HG02763 (cell line): ENCODE data around the gene SERP1.
"Not testable (repeated sequence)": the region's sequence is repeated elsewhere in the genome, so short reads cannot be mapped to it uniquely, and the experiment has no call there.

Experiments used
- ATAC-seq: cut with Tn5 transposase; IDR thresholded peaks from one replicate; pipeline ENCODE4 v1.9.1; 2021; ENCODE audit warnings: mild to moderate bottlenecking, moderate library complexity; ENCODE audit not compliant: unreplicated experiment

The SERP1 gene

DNA sequence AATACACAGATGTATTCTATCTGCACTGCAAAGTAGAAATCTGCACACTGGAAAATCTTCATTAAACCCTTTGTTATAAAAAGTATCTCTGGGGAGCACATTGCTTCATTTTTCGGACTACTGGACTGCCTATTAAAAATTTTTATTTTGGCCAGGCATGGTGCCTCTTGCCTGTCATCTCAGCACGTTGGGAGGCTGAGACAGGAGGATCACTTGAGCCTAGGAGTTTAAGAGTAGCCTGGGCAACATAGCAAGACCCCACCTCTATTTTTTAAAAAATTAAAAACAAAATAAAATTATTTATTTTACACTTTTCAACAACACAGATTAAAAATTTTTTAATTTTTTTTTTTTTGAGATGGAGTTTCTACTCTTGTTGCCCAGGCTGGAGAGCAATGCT, 6.0 kb downstream of the SERP1 start:
- ATAC-seq, result no peak

DNA sequence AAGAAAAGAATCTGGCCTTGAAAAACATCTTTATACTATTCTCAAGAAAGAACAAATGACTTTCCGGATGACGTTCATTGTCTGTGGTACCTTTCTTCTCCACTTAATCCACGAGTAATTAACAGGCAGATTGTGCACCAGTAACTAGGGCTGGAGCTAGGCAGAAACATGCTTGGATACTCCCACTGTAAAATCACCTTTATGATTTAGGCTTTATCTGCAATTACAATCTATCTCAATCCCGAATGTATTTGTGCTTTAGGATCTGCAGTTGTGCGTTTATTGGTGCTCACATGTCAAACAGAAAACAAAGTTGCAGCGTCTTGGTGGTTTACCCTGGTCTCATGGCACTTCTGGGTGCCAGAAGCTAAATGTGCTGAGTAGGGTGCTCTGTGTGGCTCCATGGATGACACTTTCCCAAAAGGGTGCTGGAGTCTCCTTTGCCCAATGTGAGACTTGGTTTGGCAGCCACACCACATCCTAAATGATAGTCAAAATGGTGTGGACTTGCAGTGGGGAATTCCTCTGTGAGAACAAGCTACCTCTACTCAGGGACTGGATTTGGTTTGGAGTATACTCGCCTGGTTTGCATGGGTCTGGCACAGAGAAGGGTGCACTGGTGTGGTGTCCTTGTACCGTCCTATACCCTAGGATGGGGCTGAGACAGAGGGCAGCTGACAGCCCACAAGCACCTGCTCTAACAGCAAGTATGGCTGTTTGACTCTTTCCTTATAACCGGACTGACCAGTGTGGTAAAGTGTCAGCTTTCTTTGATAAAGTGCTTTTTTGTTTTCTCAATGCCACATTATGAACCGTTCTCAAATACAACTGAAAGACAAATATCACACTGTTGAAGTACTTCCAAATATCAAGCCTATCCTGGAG, 7.7 kb downstream of the SERP1 start:
- no peak for ATAC-seq

DNA sequence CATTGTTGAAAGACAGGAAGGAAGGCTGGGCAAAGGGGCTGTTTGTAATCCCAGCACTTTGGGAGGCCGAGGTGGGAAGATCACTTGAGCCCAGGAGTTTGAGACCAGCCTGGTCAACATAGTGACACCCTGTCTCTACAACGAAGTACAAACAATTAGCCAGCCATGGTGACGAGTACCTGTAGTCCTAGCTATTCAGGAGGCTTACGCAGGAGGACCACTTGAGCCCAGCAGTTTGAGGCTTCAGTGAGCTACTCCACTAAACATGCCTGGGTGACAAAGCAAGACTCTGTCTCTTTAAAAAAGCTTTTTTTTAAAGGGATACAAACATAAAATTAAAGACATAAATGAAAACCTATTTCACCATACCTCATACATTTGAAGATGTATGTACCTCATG, 11.1 kb downstream of the SERP1 start:
- no peak for ATAC-seq

DNA sequence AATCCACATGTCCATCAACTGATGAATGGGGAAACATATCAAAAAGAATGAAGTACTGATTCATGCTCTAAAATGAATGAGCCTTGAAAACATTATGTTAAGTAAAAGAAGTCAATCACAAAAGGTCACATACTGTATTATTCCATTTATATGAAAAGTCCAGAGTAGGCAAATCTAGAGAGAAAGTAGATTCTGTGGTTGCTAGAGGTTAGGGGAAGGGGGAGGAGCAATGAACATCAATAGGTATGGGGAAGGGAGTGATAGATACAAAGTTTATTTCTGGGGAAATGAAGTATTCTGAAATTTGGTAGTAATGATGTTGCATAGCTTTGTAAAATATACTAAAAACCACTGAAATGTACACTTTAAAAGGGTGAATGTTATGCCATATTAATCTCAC, 14.5 kb downstream of the SERP1 start:
- ATAC-seq, result no peak

DNA sequence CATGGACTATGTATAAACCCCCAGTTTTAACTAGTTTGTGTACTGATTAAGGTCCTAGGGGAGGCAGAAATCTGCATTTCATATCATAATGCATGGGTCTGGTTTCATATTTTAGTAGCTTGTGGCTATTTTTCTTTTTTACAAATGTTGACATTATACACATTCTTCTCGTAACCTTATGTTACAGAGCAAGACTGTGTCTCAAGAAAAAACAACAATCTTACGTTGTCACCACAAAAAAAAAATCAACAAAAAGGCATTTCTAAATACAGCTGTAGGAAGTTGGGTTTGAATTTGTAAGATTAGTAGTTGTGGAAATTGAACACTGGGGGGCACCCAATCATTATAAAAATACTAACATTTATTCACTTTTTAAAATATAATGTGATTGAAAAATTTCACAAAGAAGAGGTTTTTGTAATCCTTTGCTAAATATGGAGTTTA, 17.9 kb downstream of the SERP1 start:
- no peak for ATAC-seq

DNA sequence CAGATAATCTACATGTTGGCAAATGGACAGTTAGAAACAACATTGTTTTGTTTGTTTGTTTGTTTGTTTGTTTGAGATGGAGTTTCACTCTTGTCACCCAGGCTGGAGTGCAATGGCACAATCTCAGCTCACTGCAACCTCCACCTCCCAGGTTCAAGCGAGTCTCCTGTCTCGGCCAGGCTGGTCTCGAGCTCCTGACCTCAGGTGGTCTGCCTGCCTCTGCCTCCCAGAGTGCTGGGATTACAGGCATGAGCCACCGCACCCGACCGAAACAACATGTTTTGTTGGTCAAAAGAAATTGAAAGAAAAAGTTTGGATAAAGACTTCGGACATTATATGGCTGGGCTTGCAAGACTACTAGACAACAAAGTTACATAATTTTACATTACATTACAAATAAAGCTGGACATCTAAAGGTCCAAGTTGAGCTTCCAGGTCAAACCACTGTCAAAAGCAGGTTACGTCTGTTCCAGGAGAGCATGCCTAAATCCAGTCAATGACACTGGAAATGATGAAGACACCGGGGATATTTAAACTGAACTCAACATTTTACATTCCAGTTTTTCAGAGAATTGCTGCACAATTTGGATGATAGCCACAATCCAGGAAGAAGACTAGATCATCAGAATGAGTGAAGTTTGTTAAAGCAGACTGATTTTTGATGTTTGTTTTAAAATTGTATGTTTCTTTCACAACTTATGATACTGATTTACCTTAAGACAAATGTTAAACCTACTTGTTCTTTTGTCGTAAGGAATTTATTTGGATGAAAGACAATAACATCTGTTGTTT, 18.6 kb downstream of the SERP1 start:
- ATAC-seq, result no peak

DNA sequence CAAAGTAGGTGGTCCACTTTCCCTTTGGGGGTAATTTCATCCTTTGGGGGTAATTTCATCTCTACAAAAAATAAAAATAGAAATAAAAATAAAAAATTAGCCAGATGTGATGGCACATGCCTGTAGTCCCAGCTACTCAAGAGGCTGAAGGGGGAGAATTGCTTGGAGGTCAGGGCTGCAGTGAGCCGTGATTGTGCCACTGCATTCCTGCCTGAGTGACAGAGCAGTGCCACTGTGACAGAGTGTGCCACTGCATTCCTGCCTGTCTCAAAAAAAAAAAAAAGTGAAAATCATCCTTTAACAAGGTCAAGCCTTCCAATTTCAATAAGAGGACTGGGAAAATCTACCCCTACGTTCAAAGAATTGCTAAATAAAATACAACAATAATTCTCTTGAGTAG, 22.8 kb downstream of the SERP1 start:
- ATAC-seq, result no peak

DNA sequence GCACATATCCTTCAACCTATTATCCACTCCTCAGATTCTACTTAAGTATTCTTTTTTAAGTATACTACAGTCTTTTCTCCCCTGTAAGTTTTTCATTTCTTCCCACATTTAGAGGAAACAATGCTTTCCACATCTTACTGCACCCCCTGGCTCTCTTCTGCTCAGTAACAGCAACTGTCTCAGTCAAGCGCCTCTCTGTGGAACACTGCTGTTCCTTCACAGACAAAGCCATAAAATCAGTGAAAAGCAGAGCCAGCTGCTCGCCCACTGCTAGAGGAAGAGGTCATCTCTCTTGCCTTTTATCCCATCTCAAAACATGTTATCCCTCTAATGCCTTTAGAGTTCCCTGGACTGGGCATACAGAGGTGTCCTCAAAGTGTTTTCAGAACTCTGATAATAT, 24.8 kb downstream of the SERP1 start:
- ATAC-seq, result no peak

DNA sequence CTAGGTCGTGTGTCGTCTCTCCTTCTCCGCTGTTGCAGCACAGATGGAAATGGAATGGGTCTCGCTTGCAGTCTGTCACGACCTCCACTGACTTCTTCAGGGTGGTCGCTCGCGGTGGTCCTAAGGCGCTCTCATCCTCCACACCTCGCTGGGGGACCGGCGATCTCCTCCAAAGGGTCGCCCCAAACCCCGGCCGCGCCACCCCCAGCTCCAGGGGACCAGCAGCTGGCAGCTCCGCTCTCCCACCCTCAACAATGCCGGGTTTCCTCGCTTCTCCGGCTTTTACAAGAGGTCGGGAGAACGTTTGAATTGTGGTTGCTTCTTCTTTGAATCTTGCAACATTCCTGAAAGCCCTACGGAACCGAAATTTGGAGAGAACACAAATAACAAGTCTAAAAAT, 25.9 kb downstream of the SERP1 start:
- no peak for ATAC-seq

DNA sequence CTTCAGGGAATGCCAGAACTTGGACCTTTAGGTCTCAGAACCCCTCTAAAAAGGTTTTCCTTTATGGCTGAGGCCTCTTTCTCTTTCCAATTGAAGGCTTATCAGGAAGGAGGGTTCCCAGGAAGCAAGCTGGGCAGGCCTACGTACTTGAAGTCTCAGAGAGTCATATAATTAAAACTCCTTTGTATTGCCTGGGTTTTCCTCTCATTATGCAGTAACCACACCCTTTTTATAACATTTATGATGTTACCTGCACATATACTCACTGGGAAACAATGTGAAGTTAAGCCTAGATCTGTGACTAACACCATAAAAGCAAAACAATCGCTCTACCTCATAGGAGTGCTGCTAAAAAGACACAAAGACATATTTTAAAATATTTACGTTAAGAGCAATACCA, 27.3 kb downstream of the SERP1 start:
- ATAC-seq, result no peak

DNA sequence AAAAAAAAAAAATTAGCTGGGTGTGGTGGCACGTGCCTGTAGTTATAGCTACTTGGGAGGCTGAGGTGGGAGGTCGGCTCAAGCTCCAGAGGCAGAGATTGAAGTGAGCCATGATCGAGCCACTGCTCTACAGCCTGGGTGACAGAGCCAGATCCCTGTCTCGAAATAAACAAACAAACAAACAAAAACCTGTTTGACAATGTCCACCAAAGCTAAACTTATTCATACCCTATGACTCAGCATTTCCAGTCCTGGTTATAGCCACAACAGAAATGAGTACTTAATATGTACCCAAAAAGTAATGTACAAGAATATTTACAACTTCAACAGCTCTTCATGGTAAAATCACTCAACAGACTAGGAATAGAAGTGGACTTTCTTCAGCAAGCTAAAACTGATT, 31.1 kb downstream of the SERP1 start:
- no peak for ATAC-seq

DNA sequence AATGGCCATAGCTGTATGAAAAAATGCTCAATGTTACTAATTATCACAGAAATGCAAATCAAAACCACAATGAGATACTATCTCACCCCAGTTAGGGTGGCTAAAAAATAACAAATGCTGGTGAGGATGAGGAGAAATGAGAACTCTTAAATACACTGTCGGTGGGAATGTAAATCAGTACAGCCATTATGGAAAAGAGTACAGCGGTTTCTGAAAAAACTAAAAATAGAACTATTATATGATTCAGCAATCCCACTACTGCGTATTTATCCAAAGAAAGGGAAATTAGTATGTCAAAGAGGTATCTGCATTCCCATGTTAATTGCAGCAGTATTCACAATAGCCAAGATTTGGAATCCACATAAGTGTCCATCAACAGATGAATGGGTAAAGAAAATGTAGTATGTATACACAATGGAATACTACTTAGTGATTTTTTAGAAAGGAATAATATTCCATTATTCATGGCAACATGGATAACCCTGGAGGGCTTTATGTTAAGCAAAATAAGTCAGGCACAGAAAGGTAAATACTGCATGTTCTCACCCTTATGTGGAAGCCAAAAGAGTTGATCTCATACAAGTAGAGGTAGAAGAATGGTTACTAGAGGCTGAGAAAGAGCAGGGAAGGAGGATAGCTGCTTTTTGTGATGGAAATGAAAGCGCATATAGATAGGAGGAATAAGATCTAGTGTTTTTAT, 35.0 kb downstream of the SERP1 start:
- no peak for ATAC-seq

DNA sequence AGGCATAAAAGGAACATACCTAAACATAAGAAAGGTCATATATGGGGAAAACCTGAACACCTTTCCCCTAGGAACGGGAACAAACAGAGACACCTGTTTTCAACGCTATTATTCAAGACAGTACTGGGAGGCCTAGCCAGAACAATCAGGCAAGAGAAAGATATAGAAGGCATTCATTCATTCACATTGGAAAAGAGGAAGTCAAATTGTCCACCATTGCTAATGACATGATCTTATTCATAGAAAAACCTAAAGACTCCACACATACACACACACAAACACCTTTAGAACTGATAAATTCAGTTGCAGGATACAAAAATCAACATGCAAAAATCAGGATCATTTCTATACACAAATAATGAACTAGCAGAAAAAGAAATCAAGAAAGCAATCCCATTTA, 36.5 kb downstream of the SERP1 start:
- no peak for ATAC-seq

DNA sequence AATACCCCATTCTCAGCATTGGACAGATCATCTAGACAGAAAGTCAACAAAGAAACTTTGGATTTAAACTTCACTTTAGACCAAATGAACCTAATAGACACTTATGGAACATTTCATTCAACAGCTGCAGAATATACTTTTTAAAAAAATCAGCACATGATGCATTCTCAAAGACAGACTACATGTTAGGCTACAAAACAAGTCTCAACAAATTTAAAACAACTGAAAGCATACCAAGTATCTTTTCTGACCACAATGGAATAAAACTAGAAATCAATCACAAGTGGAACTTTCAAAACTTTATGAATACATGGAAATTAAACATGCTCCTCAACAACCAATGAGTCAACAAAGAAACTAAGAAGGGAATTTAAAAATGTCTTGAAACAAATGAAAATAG, 37.9 kb downstream of the SERP1 start:
- no peak for ATAC-seq

DNA sequence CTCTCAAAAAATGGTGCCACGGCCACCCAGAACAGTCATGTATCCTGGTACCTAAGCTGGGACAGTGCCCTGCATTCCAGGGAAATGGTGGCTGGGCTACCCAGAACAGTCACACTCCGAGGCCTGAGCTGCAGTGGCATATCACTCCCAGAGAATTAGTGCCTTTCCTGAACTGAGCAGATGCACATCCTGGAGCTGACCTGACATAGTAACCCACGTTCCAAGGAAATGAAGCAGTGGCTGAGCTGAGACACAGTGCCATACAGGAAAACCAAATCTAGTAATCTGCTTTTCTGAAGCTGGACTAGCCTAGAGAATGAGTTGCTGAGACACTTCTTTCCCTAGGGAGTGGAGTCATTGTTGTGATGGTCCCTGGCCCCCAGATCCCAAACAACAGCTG, 41.8 kb downstream of the SERP1 start:
- no peak for ATAC-seq

DNA sequence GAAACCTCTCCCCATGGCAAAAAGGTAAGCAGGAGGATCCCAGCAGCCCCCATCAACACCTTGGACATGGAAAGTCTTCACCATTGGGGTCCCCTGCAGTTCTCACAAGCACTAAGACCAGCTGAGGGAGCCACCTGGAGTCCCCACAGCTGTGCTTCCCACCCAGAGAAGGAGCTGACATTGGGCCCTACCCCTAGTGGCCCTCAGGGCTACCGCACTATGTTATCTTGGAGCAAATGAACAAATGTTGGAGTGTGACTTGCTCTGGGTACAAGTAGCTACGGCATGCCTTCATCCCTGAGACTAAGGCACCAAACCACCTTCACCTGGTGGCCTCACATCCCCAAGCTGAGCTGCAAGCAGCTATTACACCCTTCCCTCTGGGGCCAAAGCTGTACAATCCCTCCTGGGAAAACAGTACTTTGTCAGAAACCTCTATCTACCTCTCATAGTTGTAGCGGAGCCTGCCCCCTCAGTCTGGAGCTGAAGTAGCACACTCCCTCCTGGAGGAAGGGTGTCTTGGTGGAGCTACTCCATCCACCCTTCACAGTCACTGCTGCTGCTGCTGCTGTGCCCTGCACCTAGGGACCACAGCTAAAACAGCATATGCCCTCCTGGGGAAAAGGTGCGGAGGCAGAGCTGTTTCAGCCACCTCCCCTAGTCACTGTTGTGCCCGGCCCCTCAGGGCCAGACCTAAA, 42.7 kb downstream of the SERP1 start:
- no peak for ATAC-seq

DNA sequence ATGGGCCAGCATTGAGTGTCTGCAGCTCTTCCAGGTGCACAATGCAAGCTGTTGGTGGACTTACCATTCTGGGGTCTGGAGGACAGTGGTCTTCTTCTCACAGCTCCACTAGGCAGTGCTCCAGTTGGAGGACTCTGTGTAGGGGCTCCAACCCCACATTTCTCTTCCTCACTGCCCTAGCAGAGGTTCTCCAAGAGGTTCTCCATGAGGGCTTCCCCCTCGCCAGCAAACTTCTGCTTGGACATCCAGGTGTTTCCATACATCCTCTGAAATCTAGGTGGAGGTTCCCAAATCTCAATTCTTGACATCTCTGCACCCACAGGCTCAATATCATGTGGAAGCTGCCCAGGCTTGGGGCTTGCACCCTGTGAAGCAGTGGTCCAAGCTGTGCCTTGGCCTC, 45.3 kb downstream of the SERP1 start:
- ATAC-seq, result not testable (repeated sequence)

DNA sequence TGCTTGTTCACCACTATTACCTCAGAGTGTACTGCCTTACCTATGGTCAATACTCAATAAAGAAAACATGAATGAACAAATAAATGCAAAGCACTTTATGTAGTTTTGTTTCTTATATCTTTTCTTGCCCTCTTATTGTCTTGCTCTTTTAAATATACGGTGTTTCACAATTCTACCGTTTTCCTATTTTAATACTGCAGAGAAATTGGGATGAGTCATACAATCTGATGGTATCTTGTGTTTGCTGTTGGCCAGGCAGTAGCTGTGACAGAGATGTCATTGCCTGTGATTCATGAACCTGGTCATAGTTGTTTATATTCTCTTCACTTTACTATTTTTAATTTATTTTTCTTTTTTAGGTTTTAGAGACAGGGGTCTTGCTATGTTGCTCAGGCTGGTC, 48.3 kb downstream of the SERP1 start:
- ATAC-seq, result no peak

DNA sequence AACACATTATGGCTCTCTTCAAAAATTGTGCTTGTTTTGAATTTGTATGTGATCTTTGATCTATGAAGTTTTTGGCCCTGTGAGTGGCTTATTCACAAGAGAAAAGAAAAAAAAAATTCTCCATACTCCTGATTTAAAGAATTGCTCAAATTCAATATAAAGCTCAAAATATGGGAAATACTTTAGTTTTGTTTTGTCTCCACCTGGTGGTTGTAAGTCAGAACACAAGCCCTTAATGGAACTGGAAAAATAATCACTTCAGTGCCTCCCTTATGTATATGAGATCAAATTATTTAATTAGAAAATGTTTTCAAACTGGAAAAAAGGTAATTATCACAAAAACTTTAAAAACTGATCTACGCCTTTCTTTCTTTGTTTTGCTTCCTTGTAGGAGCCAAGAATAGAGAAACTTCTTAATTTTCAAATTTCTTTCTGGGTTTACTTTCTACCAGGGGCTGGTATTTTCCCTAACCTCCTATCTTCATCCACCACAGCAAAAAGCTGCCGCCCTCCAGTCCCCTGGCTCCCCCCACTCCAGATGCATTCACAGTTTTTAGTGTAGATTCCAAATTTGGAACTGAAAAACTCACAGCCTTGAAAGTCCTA, 50.6 kb downstream of the SERP1 start:
- no peak for ATAC-seq

DNA sequence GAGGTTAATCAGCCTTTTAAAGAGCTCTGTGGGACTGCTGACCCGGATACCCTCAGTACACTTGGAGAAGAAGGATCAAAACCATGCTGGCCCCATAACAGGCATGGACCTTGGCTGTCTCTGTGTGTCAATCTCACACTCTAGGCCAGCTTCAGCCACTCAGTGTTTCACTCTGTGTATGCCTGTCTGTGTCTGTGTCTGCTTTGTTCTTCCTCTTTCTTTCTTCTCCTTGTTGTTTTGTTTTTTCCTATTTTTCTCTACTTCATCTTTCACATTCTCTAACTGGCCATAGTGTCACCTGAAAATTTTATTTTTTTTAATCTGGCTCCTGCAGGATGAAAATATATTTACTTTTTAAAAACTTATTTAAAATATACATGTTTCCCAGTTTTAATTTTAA, 51.1 kb downstream of the SERP1 start:
- ATAC-seq, result no peak
